SU-DHL-6 (cell line): Measurements from ENCODE around the gene CUL9.

Source experiments
- H2AFZ ChIP-seq: fragments of 200-600 bp; sonication (generic); 2 replicates; pipeline ENCODE4 v1.6.1; 2014; ENCODE audit warnings: low read depth, mild to moderate bottlenecking, moderate library complexity, mixed read lengths, antibody characterized with exemption, low read length; ENCODE audit not compliant: severe bottlenecking
- H3F3A ChIP-seq: fragments of 200-600 bp; shearing (Covaris generic); 2 replicates; pipeline ENCODE4 v1.6.0; 2016; ENCODE audit warnings: antibody characterized with exemption, mild to moderate bottlenecking; ENCODE audit not compliant: insufficient read depth
- H3K27ac ChIP-seq: fragments of 200-600 bp; sonication (generic); 2 replicates; pipeline ENCODE4 v1.5.1; 2016; ENCODE audit warnings: low read depth, mild to moderate bottlenecking, low read length, moderate library complexity, mixed read lengths
- H3K27me3 ChIP-seq: fragments of 200-600 bp; sonication (generic), shearing (Covaris generic); 2 replicates; pipeline ENCODE4 v1.6.0; 2014; ENCODE audit warnings: mild to moderate bottlenecking, low read length
- H3K36me3 ChIP-seq: fragments of 200-600 bp; sonication (generic); 2 replicates; pipeline ENCODE4 v1.6.1; 2014; ENCODE audit warnings: mild to moderate bottlenecking, low read length, mixed read lengths
- H3K4me2 ChIP-seq: fragments of 300-600, 200-600 bp; shearing (Covaris generic), sonication (generic); 2 replicates; pipeline ENCODE4 v1.6.0; 2014; ENCODE audit warnings: low read length, low read depth, mild to moderate bottlenecking; ENCODE audit not compliant: poor library complexity, severe bottlenecking
- H3K4me3 ChIP-seq: fragments of 200-600 bp; sonication (generic); 2 replicates; pipeline ENCODE4 v1.5.1; 2014; ENCODE audit warnings: antibody characterized with exemption, low read length, mild to moderate bottlenecking, mixed read lengths; ENCODE audit not compliant: insufficient read depth, poor library complexity, severe bottlenecking
- H3K79me2 ChIP-seq: fragments of 200-600 bp; sonication (generic); 2 replicates; pipeline ENCODE4 v1.6.1; 2014; ENCODE audit warnings: mild to moderate bottlenecking, low read length, moderate library complexity; ENCODE audit not compliant: insufficient read depth
- H3K9ac ChIP-seq: fragments of 200-600 bp; sonication (generic); 2 replicates; pipeline ENCODE4 v1.7.0; 2014; ENCODE audit warnings: mild to moderate bottlenecking, low read length
- H3K9me2 ChIP-seq: fragments of 200-600 bp; sonication (generic); replicated peaks from 2 replicates; pipeline ENCODE4 v1.6.1; 2014; ENCODE audit warnings: low read length; ENCODE audit not compliant: insufficient read depth
- H3K9me3 ChIP-seq: fragments of 200-600 bp; sonication (generic); 2 replicates; pipeline ENCODE4 v1.6.1; 2014; ENCODE audit warnings: low read length, mixed read lengths; ENCODE audit not compliant: insufficient read depth
- H4K20me1 ChIP-seq: fragments of 200-600 bp; sonication (generic); 2 replicates; pipeline ENCODE4 v1.6.1; 2014; ENCODE audit warnings: low read depth, mild to moderate bottlenecking, antibody characterized with exemption, low read length, moderate library complexity, mixed read lengths
- EZH2phosphoT487 ChIP-seq: fragments of 200-600 bp; sonication (generic), shearing (Covaris generic); conservative IDR thresholded peaks from 2 replicates; pipeline ENCODE4 v1.6.1; 2018; ENCODE audit warnings: mild to moderate bottlenecking, antibody characterized with exemption, low read length, moderate library complexity, mixed read lengths
- TF ChIP-seq, protein P1 (sequence below): fragments of 200-600 bp; sonication (generic); IDR thresholded peaks from one replicate; pipeline ENCODE4 v1.5.1; 2017; ENCODE audit warnings: antibody characterized with exemption, mild to moderate bottlenecking, low read length, moderate library complexity; ENCODE audit not compliant: insufficient read depth, poor library complexity, severe bottlenecking

The CUL9 gene

DNA sequence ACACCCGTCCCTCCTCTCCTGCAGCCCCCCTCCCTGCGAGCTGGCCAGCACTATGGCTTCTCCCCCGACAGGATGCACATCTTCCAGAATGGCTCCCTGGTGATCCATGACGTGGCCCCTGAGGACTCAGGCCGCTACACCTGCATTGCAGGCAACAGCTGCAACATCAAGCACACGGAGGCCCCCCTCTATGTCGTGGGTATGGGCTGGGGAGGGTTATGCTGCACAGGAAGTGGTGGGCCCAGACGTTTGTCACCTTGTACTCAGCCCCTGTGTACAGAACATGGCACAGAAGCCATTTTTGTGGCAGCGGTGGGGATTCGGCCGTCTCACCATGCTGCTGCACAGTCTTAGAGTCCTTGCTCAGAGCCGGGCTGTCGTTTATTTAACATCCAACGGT, 39.9 kb upstream of the CUL9 start:
- Histone ChIP-seq H3K79me2 (no peaks in the 10 kb centered on the region), H3K4me3 (no peak overlapping the region), H3K9ac (no peak overlapping the region), H3K9me2 (no peaks in the 10 kb centered on the region), H3K27me3 (no peaks in the 10 kb centered on the region), H3K9me3 (no peaks in the 10 kb centered on the region), H3K4me2 (no peak overlapping the region), H4K20me1 (no peaks in the 10 kb centered on the region), H2AFZ (no peak overlapping the region), H3K36me3 (no peaks in the 10 kb centered on the region), H3K27ac (no peak overlapping the region), H3F3A (no peaks in the 10 kb centered on the region)
- no peak for TF ChIP-seq EZH2phosphoT487
- TF ChIP-seq, protein P1, sequence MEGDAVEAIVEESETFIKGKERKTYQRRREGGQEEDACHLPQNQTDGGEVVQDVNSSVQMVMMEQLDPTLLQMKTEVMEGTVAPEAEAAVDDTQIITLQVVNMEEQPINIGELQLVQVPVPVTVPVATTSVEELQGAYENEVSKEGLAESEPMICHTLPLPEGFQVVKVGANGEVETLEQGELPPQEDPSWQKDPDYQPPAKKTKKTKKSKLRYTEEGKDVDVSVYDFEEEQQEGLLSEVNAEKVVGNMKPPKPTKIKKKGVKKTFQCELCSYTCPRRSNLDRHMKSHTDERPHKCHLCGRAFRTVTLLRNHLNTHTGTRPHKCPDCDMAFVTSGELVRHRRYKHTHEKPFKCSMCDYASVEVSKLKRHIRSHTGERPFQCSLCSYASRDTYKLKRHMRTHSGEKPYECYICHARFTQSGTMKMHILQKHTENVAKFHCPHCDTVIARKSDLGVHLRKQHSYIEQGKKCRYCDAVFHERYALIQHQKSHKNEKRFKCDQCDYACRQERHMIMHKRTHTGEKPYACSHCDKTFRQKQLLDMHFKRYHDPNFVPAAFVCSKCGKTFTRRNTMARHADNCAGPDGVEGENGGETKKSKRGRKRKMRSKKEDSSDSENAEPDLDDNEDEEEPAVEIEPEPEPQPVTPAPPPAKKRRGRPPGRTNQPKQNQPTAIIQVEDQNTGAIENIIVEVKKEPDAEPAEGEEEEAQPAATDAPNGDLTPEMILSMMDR = no peak

GRCh38 chr6:43143235-43144128, 38.5 kb upstream of the CUL9 start:
- H3K4me2 ChIP-seq = no peak overlapping the region

DNA sequence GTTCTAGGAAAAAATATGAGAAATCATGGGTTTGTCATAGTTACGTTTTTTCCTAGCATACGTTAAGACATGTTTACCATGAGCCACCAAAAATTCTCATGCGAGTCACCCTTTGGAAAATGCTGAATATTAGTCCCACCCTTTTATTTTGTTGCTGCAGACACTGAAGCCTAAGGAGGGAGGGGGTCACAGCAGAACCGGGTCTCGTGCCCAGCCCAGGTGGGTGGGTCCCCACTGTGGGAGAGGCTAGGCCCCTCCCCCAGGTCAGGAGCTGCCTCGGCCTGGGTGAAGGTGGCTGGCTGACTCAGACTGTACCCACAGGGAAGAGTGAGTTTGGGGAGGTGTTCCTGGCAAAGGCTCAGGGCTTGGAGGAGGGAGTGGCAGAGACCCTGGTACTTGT, 37.1 kb upstream of the CUL9 start:
- TF ChIP-seq, protein P1 = no peak
- TF ChIP-seq EZH2phosphoT487 = no peak
- H3K36me3 ChIP-seq = no peaks in the 10 kb centered on the region
- no peaks in the 10 kb centered on the region for H3K9me2 ChIP-seq
- H3K9me3 ChIP-seq = no peaks in the 10 kb centered on the region
- H3K27me3 ChIP-seq = no peaks in the 10 kb centered on the region
- H2AFZ ChIP-seq = no peak overlapping the region
- H3K9ac ChIP-seq = no peak overlapping the region
- H3F3A ChIP-seq = no peaks in the 10 kb centered on the region
- H3K4me3 ChIP-seq = no peak overlapping the region
- H4K20me1 ChIP-seq = no peaks in the 10 kb centered on the region
- H3K79me2 ChIP-seq = no peaks in the 10 kb centered on the region
- no peak overlapping the region for H3K27ac ChIP-seq
- no peak overlapping the region for H3K4me2 ChIP-seq

More at GRCh38 chr6:43143235-43144128, 38.5 kb upstream of the CUL9 start:
- Histone ChIP-seq H3K36me3 (no peaks in the 10 kb centered on the region), H2AFZ (peak overlapping the region; percentile 37), H3K9me2 (no peaks in the 10 kb centered on the region), H3K9ac (no peak overlapping the region), H3K9me3 (no peaks in the 10 kb centered on the region), H3F3A (no peaks in the 10 kb centered on the region), H3K4me3 (no peak overlapping the region), H3K27ac (no peak overlapping the region), H3K27me3 (no peaks in the 10 kb centered on the region), H4K20me1 (no peaks in the 10 kb centered on the region), H3K79me2 (no peaks in the 10 kb centered on the region)
- TF ChIP-seq, protein P1 = peak; percentile 99
- no peak for TF ChIP-seq EZH2phosphoT487
